HepG2 (cell line): ENCODE results near the gene LIPE. TPM values are rescaled to one million over a fixed set of nuclear protein-coding genes. Genes with fewer than 3 reads are reported as not detected.

Experiments
- CBFB ChIP-seq: sonication (generic); formaldehyde crosslinking; IDR thresholded peaks from 2 replicates; pipeline ENCODE4 v1.4.0; 2020; ENCODE audit warnings: missing genetic modification reagents
- CEBPG ChIP-seq: IDR thresholded peaks from 2 replicates; pipeline ENCODE4 v1.6.1; 2016
- ETS1 ChIP-seq: sonication (generic); formaldehyde crosslinking; IDR thresholded peaks from 2 replicates; pipeline ENCODE4 v1.4.0; 2020; ENCODE audit warnings: missing genetic modification reagents
- FOXA3 ChIP-seq: IDR thresholded peaks from 2 replicates; pipeline ENCODE4 v1.6.1; 2016; ENCODE audit warnings: missing genetic modification reagents, missing compliant biosample characterization
- ISL2 ChIP-seq: sonication (generic); formaldehyde crosslinking; IDR thresholded peaks from 2 replicates; pipeline ENCODE4 v1.5.0; 2020; ENCODE audit warnings: missing genetic modification reagents
- MED13 ChIP-seq: sonication (generic); formaldehyde crosslinking; IDR thresholded peaks from 2 replicates; pipeline ENCODE4 v1.5.0; 2020; ENCODE audit warnings: missing genetic modification reagents
- MTF1 ChIP-seq: sonication (generic); formaldehyde crosslinking; IDR thresholded peaks from 2 replicates; pipeline ENCODE4 v1.5.0; 2020; ENCODE audit warnings: missing genetic modification reagents
- NFE2L2 ChIP-seq: fragments of 150-350 bp; IDR thresholded peaks from 2 replicates; pipeline ENCODE4 v1.6.1; 2014; ENCODE audit warnings: low read length
- PAXIP1 ChIP-seq: sonication (generic); formaldehyde crosslinking; conservative IDR thresholded peaks from 2 replicates; pipeline ENCODE4 v1.4.0; 2020; ENCODE audit warnings: mild to moderate bottlenecking, missing genetic modification reagents, moderate library complexity
- POGK ChIP-seq: sonication (generic); formaldehyde crosslinking; conservative IDR thresholded peaks from 2 replicates; pipeline ENCODE4 v1.8.0; 2022; ENCODE audit warnings: mild to moderate bottlenecking, moderate library complexity, missing genetic modification reagents
- SIX1 ChIP-seq: sonication (generic); formaldehyde crosslinking; IDR thresholded peaks from 2 replicates; pipeline ENCODE4 v1.4.0; 2020; ENCODE audit warnings: missing genetic modification reagents, borderline replicate concordance
- ZNF766 ChIP-seq: sonication (generic); formaldehyde crosslinking; IDR thresholded peaks from 2 replicates; pipeline ENCODE4 v1.5.0; 2020; ENCODE audit warnings: missing genetic modification reagents, borderline replicate concordance
- ZSCAN25 ChIP-seq: sonication (generic); formaldehyde crosslinking; IDR thresholded peaks from 2 replicates; pipeline ENCODE4 v1.8.0; 2022; ENCODE audit warnings: mild to moderate bottlenecking, missing genetic modification reagents
- polyA plus RNA-seq, 8 experiments: library from polyadenylated mRNA; depleted of rRNA in 3 of 8; stranded (reverse) in 7 of 8; unstranded in 1 of 8; fragments of >200 nt; fragmentation: Illumina TruSeq in 4 of 8; extraction: Trizol in 4 of 8; gene quantifications; 2 replicates each; pipeline versions ENCODE4 v1.2.1 to v1.2.3, GENCODE V29; 2011 to 2016; ENCODE audit warnings: low read depth in 4 of 8, missing spikeins in 1 of 8, mixed read lengths in 1 of 8; ENCODE audit not compliant: insufficient read depth in 1 of 8
- total RNA-seq, 5 experiments: library from RNA; depleted of rRNA; stranded (reverse); fragments of >200 nt; fragmentation: Illumina TruSeq; extraction: Trizol; gene quantifications; 2 replicates each; pipeline ENCODE4 v1.2.3, GENCODE V29; 2016; ENCODE audit warnings: low read depth in 1 of 5
- TF ChIP-seq, protein P1 (sequence below): IDR thresholded peaks from 2 replicates; pipeline ENCODE4 v1.6.1; 2016; ENCODE audit warnings: mild to moderate bottlenecking
- TF ChIP-seq, protein P2 (sequence below): sonication (generic); formaldehyde crosslinking; IDR thresholded peaks from 2 replicates; pipeline ENCODE4 v1.5.0; 2020; ENCODE audit warnings: mild to moderate bottlenecking, missing genetic modification reagents
- TF ChIP-seq, protein P3 (sequence below): sonication (generic); formaldehyde crosslinking; IDR thresholded peaks from 2 replicates; pipeline ENCODE4 v1.4.0; 2020; ENCODE audit warnings: low read depth, mild to moderate bottlenecking, missing genetic modification reagents

Gene LIPE
- total and polyA plus RNA-seq, 2 of the 13 experiments (the other 11 are each of a cell fraction or from before 2014, with no cell fraction given) = not detected

- no peak for TF ChIP-seq MTF1
- TF ChIP-seq FOXA3 (CRISPR knock-in tag) = peak; percentile 81
- TF ChIP-seq ZNF766 (CRISPR knock-in tag) = no peak
- TF ChIP-seq, protein P1, sequence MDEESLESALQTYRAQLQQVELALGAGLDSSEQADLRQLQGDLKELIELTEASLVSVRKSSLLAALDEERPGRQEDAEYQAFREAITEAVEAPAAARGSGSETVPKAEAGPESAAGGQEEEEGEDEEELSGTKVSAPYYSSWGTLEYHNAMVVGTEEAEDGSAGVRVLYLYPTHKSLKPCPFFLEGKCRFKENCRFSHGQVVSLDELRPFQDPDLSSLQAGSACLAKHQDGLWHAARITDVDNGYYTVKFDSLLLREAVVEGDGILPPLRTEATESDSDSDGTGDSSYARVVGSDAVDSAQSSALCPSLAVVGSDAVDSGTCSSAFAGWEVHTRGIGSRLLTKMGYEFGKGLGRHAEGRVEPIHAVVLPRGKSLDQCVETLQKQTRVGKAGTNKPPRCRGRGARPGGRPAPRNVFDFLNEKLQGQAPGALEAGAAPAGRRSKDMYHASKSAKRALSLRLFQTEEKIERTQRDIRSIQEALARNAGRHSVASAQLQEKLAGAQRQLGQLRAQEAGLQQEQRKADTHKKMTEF (CRISPR knock-in tag) = peak; percentile 87
- peak; percentile 79 for TF ChIP-seq CBFB (CRISPR knock-in tag)
- TF ChIP-seq, protein P2, sequence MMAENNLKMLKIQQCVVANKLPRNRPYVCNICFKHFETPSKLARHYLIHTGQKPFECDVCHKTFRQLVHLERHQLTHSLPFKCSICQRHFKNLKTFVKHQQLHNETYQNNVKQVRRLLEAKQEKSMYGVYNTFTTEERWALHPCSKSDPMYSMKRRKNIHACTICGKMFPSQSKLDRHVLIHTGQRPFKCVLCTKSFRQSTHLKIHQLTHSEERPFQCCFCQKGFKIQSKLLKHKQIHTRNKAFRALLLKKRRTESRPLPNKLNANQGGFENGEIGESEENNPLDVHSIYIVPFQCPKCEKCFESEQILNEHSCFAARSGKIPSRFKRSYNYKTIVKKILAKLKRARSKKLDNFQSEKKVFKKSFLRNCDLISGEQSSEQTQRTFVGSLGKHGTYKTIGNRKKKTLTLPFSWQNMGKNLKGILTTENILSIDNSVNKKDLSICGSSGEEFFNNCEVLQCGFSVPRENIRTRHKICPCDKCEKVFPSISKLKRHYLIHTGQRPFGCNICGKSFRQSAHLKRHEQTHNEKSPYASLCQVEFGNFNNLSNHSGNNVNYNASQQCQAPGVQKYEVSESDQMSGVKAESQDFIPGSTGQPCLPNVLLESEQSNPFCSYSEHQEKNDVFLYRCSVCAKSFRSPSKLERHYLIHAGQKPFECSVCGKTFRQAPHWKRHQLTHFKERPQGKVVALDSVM (CRISPR knock-in tag) = peak; percentile 72; the same call in 1 of the 2 replicates
- peak; percentile 67 for TF ChIP-seq ZSCAN25 (CRISPR knock-in tag)
- TF ChIP-seq SIX1 (CRISPR knock-in tag) = peak; percentile 72; the same call in 1 of the 2 replicates
- TF ChIP-seq CEBPG = peak; percentile 85
- peak; percentile 72; the same call in 1 of the 2 replicates for TF ChIP-seq POGK
- TF ChIP-seq NFE2L2 = peak; percentile 28; the same call in 1 of the 2 replicates
- TF ChIP-seq MED13 (CRISPR knock-in tag) = peak; percentile 37; the same call in 1 of the 2 replicates
- TF ChIP-seq, protein P3, sequence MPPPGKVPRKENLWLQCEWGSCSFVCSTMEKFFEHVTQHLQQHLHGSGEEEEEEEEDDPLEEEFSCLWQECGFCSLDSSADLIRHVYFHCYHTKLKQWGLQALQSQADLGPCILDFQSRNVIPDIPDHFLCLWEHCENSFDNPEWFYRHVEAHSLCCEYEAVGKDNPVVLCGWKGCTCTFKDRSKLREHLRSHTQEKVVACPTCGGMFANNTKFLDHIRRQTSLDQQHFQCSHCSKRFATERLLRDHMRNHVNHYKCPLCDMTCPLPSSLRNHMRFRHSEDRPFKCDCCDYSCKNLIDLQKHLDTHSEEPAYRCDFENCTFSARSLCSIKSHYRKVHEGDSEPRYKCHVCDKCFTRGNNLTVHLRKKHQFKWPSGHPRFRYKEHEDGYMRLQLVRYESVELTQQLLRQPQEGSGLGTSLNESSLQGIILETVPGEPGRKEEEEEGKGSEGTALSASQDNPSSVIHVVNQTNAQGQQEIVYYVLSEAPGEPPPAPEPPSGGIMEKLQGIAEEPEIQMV (CRISPR knock-in tag) = 0 out of 2 replicates have a peak, but pooled peaks have one; percentile 36
- TF ChIP-seq ETS1 (CRISPR knock-in tag) = no peak
- TF ChIP-seq PAXIP1 (CRISPR knock-in tag) = peak; percentile 92
- peak; percentile 45; the same call in 1 of the 2 replicates for TF ChIP-seq ISL2 (CRISPR knock-in tag)
These were observed 23.2 kb upstream of the LIPE start (continued) for GRCh38 chr19:42450314-42450934.
